Stimulated activated CD8-positive, alpha-beta memory T cell treated with anti-CD3 and anti-CD28 coated beads, Interleukin-7, amount 100 ng/mL, for 48 hours (primary cell): ENCODE measurements around the gene NCOR2.

Experiments
- DNase-seq, 2 donors: peaks; one replicate each; pipeline ENCODE4 v3.0.0-alpha.2; 2020; ENCODE audit warnings: low read depth in 1 of 2; ENCODE audit errors: extremely low read depth in 1 of 2

The NCOR2 gene

DNA sequence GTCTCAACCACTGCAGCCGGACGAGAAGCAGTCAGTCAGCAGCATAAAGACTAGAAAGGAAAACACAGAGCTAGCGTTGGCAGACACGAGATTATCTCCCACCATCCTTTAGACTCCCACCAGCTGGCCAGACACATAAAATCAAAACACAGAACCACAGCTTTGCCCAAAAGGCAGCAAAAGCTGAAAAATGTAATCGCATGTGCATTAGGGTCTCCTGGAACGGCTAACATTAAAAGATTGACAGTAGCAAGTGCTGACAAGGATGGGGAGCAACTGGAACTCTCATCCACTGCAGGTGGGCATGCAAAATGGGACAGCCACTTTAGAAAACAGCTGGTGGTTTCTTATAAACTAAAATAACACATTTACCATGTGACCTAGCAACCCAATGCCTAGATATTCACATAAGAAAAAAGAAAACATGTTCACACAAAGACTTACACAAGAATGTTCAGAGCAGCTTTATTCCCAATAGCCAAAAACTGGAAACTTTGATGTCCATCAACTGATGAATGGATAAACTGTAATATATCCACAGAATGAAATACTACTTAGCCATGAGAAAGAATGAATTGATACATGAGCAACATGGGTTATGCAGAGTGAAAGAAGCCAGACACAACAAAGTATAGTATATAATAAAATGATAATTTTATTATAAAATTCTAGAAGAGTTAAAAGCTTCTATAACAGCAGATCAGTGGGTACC lies 37.7 kb downstream of the NCOR2 start:
- DNase-seq, result no peak

DNA sequence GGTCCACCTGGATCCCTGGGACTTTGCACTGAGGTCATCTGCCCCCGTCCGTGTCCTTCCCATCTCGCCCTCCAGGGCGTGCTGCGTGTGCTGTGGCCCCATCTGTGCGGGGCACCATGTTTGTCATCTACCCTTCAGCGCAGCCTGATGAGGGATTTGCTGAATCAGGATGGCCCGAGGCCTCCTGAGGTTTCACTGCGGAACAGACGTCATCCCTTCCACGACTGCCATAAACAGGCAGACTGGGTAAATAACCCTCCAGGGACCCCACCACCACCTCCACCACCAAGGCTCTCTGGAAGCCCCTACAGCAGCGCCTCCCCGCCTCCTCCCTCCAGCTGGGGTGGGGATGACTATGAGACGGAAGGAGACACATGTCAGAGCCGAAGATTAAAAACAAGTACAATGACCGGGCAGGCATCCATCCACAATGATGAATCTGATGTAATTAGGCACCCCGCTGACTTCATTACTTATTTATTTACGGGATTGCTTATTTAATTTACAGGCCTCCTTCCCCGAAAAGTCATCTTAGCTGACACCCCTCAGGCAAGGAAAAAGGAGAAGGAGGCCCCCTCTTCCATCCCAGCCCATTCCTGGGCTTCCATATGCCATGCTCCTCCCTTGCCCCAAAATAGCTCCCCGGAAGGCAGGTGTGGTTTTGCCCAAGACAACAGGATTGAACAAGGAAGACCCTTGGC lies 39.4 kb downstream of the NCOR2 start:
- no peak for DNase-seq

DNA sequence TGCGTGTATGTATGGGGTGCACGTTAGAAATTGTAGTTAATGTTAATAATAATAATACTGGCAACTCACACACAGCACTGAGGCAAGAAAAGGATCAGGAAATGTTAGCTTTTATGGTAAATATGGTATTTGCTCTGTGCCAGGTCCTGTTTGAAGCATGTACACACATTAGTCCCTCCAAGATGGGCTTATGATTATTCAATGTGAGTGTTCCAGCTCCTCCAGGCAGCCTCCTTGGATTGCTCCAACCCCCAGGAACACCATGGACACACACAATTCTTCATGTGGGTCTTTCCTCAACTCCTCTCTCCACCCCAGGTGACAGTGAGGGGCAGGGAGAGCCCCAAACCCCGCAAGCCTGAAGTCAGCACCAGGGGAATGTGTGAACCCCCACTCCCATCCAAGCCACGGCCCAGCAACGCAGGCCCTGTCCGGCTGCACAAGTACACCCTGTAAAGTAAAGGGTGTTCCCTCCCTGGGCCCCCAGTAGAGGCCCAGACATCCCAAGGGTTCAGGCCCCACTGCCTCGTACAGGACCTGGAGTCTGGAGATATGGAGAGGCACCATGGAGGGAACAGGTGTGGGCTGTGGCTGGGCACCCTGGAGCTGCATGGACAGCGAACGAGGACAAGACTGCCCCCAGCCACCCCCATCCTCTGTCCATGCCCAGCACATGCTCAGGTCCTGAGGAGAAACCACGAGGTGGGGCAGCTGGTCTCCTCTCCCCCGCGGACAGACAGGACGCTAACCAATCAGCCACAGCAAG lies 41.3 kb downstream of the NCOR2 start:
- DNase-seq, result no peak

DNA sequence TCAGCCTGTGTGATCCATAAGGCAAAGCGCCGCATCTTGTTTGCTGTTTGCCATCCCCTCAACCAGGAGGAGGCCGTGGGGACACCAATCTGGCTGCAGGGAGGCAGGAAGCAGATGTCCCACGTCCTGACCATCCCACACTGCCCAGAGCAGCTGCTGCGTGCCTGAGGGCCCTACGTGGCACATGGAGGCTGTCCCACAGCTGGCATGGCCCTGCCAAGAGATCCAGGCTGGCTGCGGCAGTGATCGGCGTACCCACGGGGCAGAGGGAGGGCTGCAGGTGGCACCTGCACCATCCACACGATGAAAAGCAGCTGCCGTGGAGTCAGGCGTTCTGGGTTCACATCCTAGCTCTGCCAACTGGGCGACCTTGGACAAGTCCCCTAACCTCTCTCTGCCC lies 42.0 kb downstream of the NCOR2 start:
- no peak for DNase-seq

DNA sequence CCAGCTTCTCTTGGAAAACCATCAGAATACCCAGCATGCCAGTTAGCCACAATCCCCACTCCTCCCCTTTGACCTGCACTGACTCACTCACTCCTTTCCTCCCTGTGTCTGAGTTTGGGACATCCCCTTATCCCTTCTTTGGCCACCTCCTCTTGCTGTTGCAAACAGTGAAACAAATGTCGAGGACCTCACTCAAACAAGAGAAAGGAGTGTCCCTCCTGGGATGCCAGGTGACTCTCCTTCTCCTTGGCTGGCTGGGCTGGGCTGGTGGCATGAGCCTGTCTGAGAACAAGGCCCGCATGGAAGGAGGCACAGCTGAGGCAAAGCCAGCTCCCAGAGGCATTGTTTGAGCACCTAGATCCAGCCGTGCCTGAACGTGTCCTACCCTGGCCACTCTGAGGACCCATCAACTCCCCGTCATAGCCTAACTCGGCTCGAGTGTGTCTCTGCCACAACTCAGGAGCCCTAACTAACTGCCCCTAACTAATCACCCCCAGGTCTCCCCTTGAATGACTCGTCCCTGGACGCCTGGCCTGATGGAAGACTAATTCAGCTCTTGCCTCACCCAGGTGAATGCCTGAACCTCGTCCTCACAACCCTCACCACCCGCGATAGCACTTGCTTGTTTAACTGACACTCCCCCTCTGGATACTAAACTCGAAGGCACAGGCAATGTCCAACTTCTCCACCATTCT lies 43.0 kb downstream of the NCOR2 start:
- no peak for DNase-seq

DNA sequence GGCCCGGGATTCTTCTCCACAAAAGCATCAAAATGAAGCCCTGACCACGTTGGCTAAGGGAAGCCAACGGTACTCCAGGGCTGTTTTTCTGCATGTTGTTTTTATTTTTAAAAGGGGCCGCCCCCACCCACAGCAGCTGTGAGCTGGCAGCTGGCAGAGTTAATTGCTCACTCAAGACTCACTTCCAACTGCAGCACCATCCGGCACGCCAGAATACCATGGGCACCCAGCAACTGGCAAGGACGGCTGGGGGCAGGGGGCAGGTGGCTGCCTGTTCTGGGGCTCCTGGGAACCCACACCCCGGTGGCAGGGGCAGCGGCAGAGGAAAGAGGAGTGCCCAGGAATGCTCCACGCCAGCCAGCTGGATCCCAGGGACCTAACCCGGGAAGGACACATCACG lies 44.3 kb downstream of the NCOR2 start:
- DNase-seq, result no peak

DNA sequence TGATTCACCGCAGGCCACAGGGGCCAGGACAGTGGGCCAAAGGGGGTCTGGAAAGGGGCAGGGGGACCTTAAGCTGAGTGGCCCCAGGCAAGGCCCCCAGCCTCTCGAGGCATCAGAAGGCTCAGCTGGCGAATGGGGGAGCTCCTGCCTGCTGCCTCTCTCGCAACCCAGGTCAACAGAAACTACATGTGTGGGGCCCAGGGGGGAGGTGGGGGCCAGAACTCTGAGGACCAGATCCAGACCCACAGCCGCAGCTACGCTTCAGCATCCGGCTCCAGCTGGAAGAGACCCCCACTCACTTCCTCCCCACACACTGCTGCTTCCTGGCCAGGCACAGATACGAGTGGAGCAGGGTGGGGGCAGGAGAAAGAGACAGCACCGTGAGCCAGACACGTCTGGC lies 46.5 kb downstream of the NCOR2 start:
- DNase-seq, result no peak

DNA sequence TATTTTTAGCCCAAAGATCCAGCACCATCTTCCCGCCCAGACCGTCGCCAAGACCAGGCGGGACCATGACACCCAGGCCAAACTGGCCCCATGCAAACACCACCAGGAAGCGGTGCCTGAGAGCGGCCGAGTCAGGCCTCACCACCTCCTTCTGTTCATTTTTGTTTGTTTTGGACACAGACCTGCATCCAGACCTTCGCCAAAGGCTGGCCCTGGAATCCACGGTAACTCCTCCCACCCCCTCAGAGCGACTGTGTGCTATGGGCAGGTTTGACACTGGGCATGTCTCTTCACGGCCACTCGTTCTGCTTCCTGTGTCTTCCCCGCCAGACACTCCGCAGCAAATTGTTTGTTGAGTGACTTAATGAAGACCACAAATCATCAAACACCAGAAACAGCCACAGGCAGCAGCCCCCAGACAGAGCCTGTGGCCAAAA lies 47.1 kb downstream of the NCOR2 start:
- no peak for DNase-seq

DNA sequence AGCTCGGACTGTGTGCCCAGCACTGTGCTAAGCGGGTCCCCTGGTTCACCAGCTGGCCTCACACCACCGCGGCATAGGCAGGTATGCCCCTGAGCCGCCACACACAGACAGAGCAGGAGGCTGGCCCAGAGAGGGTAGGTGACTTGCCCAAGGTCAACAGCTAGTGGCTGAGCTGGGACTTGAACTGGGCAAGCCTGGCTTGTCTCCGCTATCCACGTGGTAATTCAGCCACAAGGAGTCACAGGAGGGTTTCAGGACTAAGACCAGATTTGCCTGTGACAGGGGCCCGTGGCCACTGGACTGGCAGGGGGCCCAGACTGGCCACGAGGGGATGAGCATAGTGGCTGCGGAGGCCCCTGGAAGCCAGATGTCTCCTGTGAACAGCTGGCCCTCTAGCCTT lies 47.7 kb downstream of the NCOR2 start:
- DNase-seq, result no peak

DNA sequence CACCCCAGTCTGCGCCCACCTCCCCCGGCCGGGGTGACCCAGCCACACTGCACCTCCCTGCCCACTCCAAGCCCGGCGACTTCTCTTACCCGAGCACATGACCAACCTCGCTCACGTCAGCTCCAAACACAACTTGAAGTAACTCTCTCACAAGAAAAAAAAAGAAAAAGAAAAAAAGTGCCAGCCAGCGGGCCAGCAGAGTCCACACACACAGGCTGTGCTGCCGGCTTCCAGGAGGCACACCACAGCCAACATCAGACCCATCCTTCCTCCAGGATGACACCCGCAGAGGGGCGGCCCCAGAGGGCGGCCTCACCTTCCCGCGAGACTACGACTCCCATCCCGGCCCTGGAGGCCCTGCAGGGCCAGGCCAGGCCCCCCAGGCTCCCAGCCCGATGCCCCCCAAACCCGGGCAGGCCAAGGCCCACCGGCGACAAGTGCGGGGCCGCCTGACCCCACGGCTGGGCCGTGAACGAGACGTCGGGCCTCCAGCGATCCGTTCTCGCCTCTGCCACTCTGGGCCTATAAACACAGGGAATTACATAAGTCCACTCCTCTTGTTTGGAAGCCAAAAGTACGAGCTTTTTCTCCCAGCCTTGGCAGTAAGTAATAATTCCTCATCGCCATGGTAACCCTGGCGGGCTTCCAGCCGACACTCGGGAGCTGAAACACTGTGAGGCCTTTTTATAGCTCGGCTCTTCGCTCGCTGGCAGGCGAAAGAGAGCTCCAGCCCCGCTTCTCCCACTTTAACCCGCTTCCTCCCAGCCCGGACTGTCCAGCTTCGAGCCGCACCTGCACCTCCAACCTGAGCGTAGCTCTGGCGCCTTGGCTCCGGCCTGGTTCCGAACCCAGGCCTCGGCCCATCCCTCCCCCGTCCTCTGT lies 49.1 kb downstream of the NCOR2 start:
- no peak for DNase-seq
